GM08714 (cell line): ENCODE data around the gene NPB.
A peak's percentile ranks its signal among the peaks of the same experiment; 100 is the strongest.

Experiments used
- H3K4me3 ChIP-seq: fragments of 200-500 bp; sonication (Bioruptor generic); 2 replicates; pipeline ENCODE4 v1.5.1; 2014; ENCODE audit warnings: mild to moderate bottlenecking, low read length, inconsistent platforms
- ZNF274 ChIP-seq: IDR thresholded peaks from 2 replicates; pipeline ENCODE4 v1.6.1; 2012; ENCODE audit warnings: mild to moderate bottlenecking, low read depth, low read length

NPB gene

GRCh38 chr17:81918832-81919545 is 17.0 kb downstream of the NPB start:
- no peak for TF ChIP-seq ZNF274
- H3K4me3 ChIP-seq: no peak overlapping the region

GRCh38 chr17:81920612-81921536 is 18.8 kb downstream of the NPB start:
- TF ChIP-seq ZNF274: no peak

GRCh38 chr17:81921537-81921862 is 19.5 kb downstream of the NPB start:
- no peak for TF ChIP-seq ZNF274
- no peak overlapping the region for H3K4me3 ChIP-seq

More at GRCh38 chr17:81920612-81921536, 18.8 kb downstream of the NPB start:
- no peak overlapping the region for H3K4me3 ChIP-seq

- H3K4me3 ChIP-seq: no peak overlapping the region
- TF ChIP-seq ZNF274: no peak
Observed at GRCh38 chr17:81921996-81922565, 20.0 kb downstream of the NPB start.

- TF ChIP-seq ZNF274: no peak
- H3K4me3 ChIP-seq: no peak overlapping the region
Observed at GRCh38 chr17:81922566-81923301, 20.7 kb downstream of the NPB start.

GRCh38 chr17:81923302-81924260 is 21.5 kb downstream of the NPB start:
- peak overlapping the region; percentile 17; the same call in 1 of the 2 replicates for H3K4me3 ChIP-seq
- TF ChIP-seq ZNF274: no peak

- no peak overlapping the region; the same call in 1 of the 2 replicates for H3K4me3 ChIP-seq
- no peak for TF ChIP-seq ZNF274
Observed at GRCh38 chr17:81924557-81925532, 22.8 kb downstream of the NPB start.

- TF ChIP-seq ZNF274: no peak
- peak overlapping the region; percentile 74 for H3K4me3 ChIP-seq
Observed at GRCh38 chr17:81925860-81926450, 23.9 kb downstream of the NPB start.

GRCh38 chr17:81926451-81927151 is 24.6 kb downstream of the NPB start:
- TF ChIP-seq ZNF274: no peak

GRCh38 chr17:81927152-81927652 is 25.2 kb downstream of the NPB start:
- peak overlapping the region; percentile 74 for H3K4me3 ChIP-seq
- TF ChIP-seq ZNF274: no peak

More at GRCh38 chr17:81926451-81927151, 24.6 kb downstream of the NPB start:
- H3K4me3 ChIP-seq: peak overlapping the region; percentile 74

- TF ChIP-seq ZNF274: no peak
- H3K4me3 ChIP-seq: peak within 1 kb of the TSS; percentile 74
Observed at GRCh38 chr17:81927653-81928543, 25.9 kb downstream of the NPB start, which contains the start of gene MAFG. MAFG (minus strand) TSS chr17:81927735; CDS start chr17:81923185, 4,550 bp downstream.
